Skeletal muscle tissue (tissue), 4 donors: ENCODE data around the gene PCDHA13. TPM values are rescaled to one million over a fixed set of nuclear protein-coding genes. Genes with fewer than 3 reads are reported as not detected.
"Not testable (repeated sequence)": the region's sequence is repeated elsewhere in the genome, so short reads cannot be mapped to it uniquely, and the experiment has no call there.

Source experiments
- H3K27ac ChIP-seq: one replicate; pipeline ENCODE4 v1.7.0; 2013; ENCODE audit warnings: mild to moderate bottlenecking, low read depth, low read length, inconsistent platforms
- H3K27me3 ChIP-seq, 3 donors: one replicate each; pipeline ENCODE4 v1.7.0; 2013; ENCODE audit warnings: low read length in 3 of 3; ENCODE audit not compliant: control insufficient read depth in 3 of 3, insufficient read depth in 3 of 3
- H3K36me3 ChIP-seq, 3 donors: one replicate each; pipeline ENCODE4 v1.7.0; 2013; ENCODE audit warnings: low read length in 3 of 3; ENCODE audit not compliant: control insufficient read depth in 3 of 3, insufficient read depth in 3 of 3
- H3K4me1 ChIP-seq, 3 donors: one replicate each; pipeline ENCODE4 v1.7.0; 2013; ENCODE audit warnings: low read length in 3 of 3, mild to moderate bottlenecking in 3 of 3; ENCODE audit not compliant: control insufficient read depth in 3 of 3, insufficient read depth in 3 of 3
- H3K4me3 ChIP-seq, 3 donors: one replicate each; pipeline ENCODE4 v1.7.0; 2013; ENCODE audit warnings: low read length in 3 of 3
- H3K9ac ChIP-seq, 3 donors: one replicate each; pipeline ENCODE4 v1.7.0; 2013; ENCODE audit warnings: low read length in 3 of 3, mild to moderate bottlenecking in 3 of 3, moderate library complexity in 2 of 3, low read depth in 1 of 3
- H3K9me3 ChIP-seq, 3 donors: one replicate each; pipeline ENCODE4 v1.7.0; 2013; ENCODE audit warnings: low read length in 3 of 3; ENCODE audit not compliant: control insufficient read depth in 3 of 3
- total RNA-seq: library from RNA; depleted of rRNA; stranded (reverse); fragments of >200 nt; gene quantifications from one replicate; pipeline ENCODE4 v1.2.3, GENCODE V29; 2014
- donor health status: Osteomylitis.

Gene PCDHA13
- total RNA-seq, 1 donor from 2014 or later: under 0.01 TPM

- H3K27me3 ChIP-seq, H3K4me1 ChIP-seq, H3K4me3 ChIP-seq, H3K36me3 ChIP-seq, H3K27ac ChIP-seq, H3K9ac ChIP-seq: not testable (repeated sequence)
- peaks cover 0 to 15% (median 0%) of the 10 kb centered on the region in 3 donors for H3K9me3 ChIP-seq
Observed at GRCh38 chr5:140849831-140850634, 31.9 kb upstream of the PCDHA13 start.

- no peaks in the 10 kb centered on the region for H3K36me3 ChIP-seq
- no peaks in the 10 kb centered on the region for H3K4me1 ChIP-seq
- no peak within 1 kb of the TSS for H3K4me3 ChIP-seq
- H3K27me3 ChIP-seq: no peaks in the 10 kb centered on the region
- H3K9me3 ChIP-seq: peaks cover 2 to 13% (median 3%) of the 10 kb centered on the region in 3 donors
- H3K9ac ChIP-seq: no peak within 1 kb of the TSS
- no peak within 1 kb of the TSS for H3K27ac ChIP-seq
Observed at GRCh38 chr5:140855772-140856674, 25.9 kb upstream of the PCDHA13 start, which contains the start of gene PCDHA10. TSS of gene PCDHA10 (plus strand) at chr5:140855897. CDS start at chr5:140856049, 152 bp downstream.

- Histone ChIP-seq H3K36me3 (no peaks in the 10 kb centered on the region), H3K27me3 (no peaks in the 10 kb centered on the region), H3K9me3 (peaks cover 7 to 13% (median 12%) of the 10 kb centered on the region in 3 donors), H3K4me3 (no peak overlapping the region), H3K9ac (no peak overlapping the region), H3K27ac (no peak overlapping the region), H3K4me1 (no peaks in the 10 kb centered on the region)
Observed at GRCh38 chr5:140857177-140857986, 24.5 kb upstream of the PCDHA13 start.

- no peak overlapping the region for H3K27ac ChIP-seq
- H3K4me3 ChIP-seq: no peak overlapping the region
- peaks cover 7 to 19% (median 12%) of the 10 kb centered on the region in 3 donors for H3K9me3 ChIP-seq
- no peaks in the 10 kb centered on the region for H3K36me3 ChIP-seq
- peaks cover 0 to under 1% (median 0%) of the 10 kb centered on the region in 3 donors for H3K27me3 ChIP-seq
- no peak overlapping the region for H3K9ac ChIP-seq
- no peaks in the 10 kb centered on the region for H3K4me1 ChIP-seq
Observed at GRCh38 chr5:140857987-140858240, 24.0 kb upstream of the PCDHA13 start.

- Histone ChIP-seq H3K27me3 (peaks cover 0 to 5% (median 0%) of the 10 kb centered on the region in 3 donors), H3K4me3 (no peak overlapping the region), H3K4me1 (no peaks in the 10 kb centered on the region), H3K9me3 (peaks cover 5 to 11% (median 9%) of the 10 kb centered on the region in 3 donors), H3K27ac (no peak overlapping the region), H3K36me3 (no peaks in the 10 kb centered on the region), H3K9ac (no peak overlapping the region)
Observed at GRCh38 chr5:140862441-140863295, 19.3 kb upstream of the PCDHA13 start.

GRCh38 chr5:140868721-140869554 lies 13.0 kb upstream of the PCDHA13 start, which contains the start of gene PCDHA11:
TSS of gene PCDHA11 (plus strand) at chr5:140868957. CDS start at chr5:140869104, 147 bp downstream.
- peaks cover 0 to 4% (median 0%) of the 10 kb centered on the region in 3 donors for H3K27me3 ChIP-seq
- no peak within 1 kb of the TSS for H3K27ac ChIP-seq
- no peaks in the 10 kb centered on the region for H3K36me3 ChIP-seq
- H3K4me1 ChIP-seq: no peaks in the 10 kb centered on the region
- H3K4me3 ChIP-seq: no peak within 1 kb of the TSS
- peaks cover 3 to 11% (median 3%) of the 10 kb centered on the region in 3 donors for H3K9me3 ChIP-seq
- no peak within 1 kb of the TSS for H3K9ac ChIP-seq

GRCh38 chr5:140869555-140869886 lies 12.4 kb upstream of the PCDHA13 start:
- H3K27me3 ChIP-seq: peaks cover 0 to 4% (median 0%) of the 10 kb centered on the region in 3 donors
- H3K36me3 ChIP-seq: no peaks in the 10 kb centered on the region
- no peak overlapping the region for H3K9ac ChIP-seq
- peaks cover 3 to 11% (median 3%) of the 10 kb centered on the region in 3 donors for H3K9me3 ChIP-seq
- H3K4me3 ChIP-seq: no peak overlapping the region
- H3K27ac ChIP-seq: no peak overlapping the region
- no peaks in the 10 kb centered on the region for H3K4me1 ChIP-seq

GRCh38 chr5:140870221-140871201 lies 11.4 kb upstream of the PCDHA13 start:
- Histone ChIP-seq H3K27me3 (peaks cover 0 to 8% (median 6%) of the 10 kb centered on the region in 3 donors), H3K4me1 (no peaks in the 10 kb centered on the region)

More at GRCh38 chr5:140870221-140871201, 11.4 kb upstream of the PCDHA13 start:
- Histone ChIP-seq H3K4me3 (peak overlapping the region in 1 of 3 donors; percentile 13), H3K9me3 (peaks cover 3 to 11% (median 3%) of the 10 kb centered on the region in 3 donors), H3K27ac (no peak overlapping the region), H3K36me3 (no peaks in the 10 kb centered on the region), H3K9ac (no peak overlapping the region)
